AG04449 (cell line): ENCODE measurements around the gene YIF1A.

Experiments
- CTCF ChIA-PET: fragments of 350-600 bp; formaldehyde crosslinking; extraction: SDS; loops from one replicate; lab custom pipeline; 2021; ENCODE audit warnings: antibody characterized with exemption; lab: Yijun Ruan, JAX
- POLR2A ChIA-PET: fragments of 400-600, 350-600 bp; formaldehyde crosslinking; extraction: SDS; loops from one replicate; lab custom pipeline; 2020; ENCODE audit warnings: antibody characterized with exemption, inconsistent platforms; lab: Yijun Ruan, JAX
- DNase-seq: peaks from one replicate; pipeline ENCODE4 v3.0.0-alpha.2; 2010; ENCODE audit warnings: low read depth, low spot score
- H3K4me3 ChIP-seq: 2 replicates; pipeline ENCODE4 v1.5.1; 2011; ENCODE audit warnings: low read depth, mild to moderate bottlenecking, control low read depth, low read length
- TF ChIP-seq, protein P1 (sequence below): IDR thresholded peaks from one replicate; pipeline ENCODE4 v1.5.1; 2011; ENCODE audit warnings: mild to moderate bottlenecking, moderate library complexity, low read length, control low read depth, inconsistent platforms; ENCODE audit not compliant: insufficient read depth; ENCODE audit errors: missing control alignments

The YIF1A gene

DNA sequence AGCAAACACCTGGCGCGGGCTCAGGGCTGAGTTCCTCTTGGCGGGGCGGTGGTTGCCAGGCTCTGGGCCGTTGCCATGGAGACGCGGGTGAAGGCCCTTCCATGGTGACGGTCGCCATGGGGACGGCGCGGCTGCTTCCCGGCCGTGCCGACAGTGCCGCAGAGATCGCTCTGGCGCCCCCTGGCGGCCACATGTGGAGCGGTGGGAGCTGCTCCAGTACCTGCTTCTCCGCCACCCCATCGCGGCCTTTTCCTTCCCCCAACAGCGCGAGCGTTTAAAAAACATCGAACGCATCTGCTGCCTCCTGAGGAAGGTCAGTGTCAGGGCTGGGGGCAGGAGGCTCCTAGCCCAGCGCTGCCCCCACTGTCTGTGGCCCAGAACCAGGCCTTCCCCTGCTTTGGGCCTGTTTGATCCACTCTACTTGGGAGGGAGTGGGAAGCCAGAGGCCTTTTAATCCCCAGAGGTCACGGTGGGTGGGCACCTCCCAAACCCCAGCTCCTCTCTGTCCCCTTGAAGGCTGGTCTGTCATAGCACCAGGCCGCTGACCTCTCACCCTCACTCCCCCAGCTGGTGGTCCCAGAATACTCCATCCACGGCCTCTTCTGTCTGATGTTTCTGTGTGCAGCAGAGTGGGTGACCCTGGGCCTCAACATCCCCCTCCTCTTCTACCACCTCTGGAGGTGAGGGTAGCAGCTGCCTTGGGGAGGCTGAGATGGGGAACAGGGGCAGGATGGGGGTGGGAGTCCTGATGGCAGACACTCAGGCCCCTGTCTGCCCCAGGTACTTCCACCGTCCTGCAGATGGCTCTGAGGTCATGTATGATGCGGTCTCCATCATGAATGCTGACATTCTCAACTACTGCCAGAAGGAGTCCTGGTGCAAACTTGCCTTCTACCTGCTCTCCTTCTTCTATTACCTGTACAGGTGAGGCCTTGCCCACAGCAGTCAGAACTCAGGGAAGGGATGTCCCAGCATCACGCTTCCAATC lies 6.2 kb downstream of the YIF1A start:
- ChIA-PET POLR2A (interaction anchor here (0.6 to 1.5 kb wide), 4 partner anchors 30 to 593 kb away, joined by 3 to 6 read pairs (median 3); partner anchors contain the start of gene RIN1), CTCF (interaction anchor here (0.6 to 10.6 kb wide), 29 partner anchors 11 to 571 kb away, joined by 3 to 144 read pairs (median 5); partner anchors contain the start of genes BRMS1, CD248, RAB1B and SLC29A2)
- TF ChIP-seq, protein P1, sequence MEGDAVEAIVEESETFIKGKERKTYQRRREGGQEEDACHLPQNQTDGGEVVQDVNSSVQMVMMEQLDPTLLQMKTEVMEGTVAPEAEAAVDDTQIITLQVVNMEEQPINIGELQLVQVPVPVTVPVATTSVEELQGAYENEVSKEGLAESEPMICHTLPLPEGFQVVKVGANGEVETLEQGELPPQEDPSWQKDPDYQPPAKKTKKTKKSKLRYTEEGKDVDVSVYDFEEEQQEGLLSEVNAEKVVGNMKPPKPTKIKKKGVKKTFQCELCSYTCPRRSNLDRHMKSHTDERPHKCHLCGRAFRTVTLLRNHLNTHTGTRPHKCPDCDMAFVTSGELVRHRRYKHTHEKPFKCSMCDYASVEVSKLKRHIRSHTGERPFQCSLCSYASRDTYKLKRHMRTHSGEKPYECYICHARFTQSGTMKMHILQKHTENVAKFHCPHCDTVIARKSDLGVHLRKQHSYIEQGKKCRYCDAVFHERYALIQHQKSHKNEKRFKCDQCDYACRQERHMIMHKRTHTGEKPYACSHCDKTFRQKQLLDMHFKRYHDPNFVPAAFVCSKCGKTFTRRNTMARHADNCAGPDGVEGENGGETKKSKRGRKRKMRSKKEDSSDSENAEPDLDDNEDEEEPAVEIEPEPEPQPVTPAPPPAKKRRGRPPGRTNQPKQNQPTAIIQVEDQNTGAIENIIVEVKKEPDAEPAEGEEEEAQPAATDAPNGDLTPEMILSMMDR = peak; percentile 98
- peak; percentile 42 for DNase-seq
- H3K4me3 ChIP-seq = no peak overlapping the region

DNA sequence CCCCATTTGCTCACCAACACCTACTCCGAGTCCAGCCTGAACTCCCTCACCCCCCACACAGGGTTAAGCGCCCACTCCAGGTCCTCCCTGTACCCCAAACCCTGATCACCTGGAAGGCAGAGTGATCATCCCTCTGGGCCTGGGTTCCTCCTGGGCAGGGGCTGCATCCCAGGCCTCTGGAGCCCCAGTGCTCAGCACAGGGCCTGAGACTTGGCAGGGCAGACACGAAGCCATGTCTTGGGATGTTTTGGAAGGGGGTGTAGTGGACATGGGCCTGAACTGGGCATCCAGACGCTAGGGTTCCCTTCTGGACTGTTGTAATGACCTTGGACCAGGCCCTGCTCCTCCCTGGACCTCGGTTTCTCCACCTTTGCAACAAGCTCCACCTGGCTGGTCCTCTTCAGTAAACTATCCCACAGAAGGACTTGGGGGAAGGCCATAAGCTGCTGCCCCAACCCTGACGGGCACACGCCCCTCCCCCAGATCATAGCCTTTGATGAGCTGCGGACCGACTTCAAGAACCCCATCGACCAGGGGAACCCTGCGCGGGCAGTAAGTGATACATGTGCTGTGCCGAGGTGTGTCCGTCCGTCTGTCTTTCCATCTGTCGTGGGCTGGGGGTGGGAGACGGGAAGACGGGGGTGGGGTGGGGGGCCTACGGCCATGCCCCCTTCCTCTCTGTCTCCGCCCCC lies 7.0 kb downstream of the YIF1A start:
- POLR2A ChIA-PET = interaction anchor here (0.6 to 2.7 kb wide), 5 partner anchors 7 to 592 kb away, joined by 3 to 15 read pairs (median 3); partner anchors contain the start of genes RIN1 and YIF1A
- DNase-seq = no peak
- TF ChIP-seq, protein P1 = no peak
- CTCF ChIA-PET = interaction anchor here (0.7 to 10.6 kb wide), 22 partner anchors 12 to 216 kb away, joined by 3 to 144 read pairs (median 5); partner anchors contain the start of genes BRMS1, CD248, RAB1B and SLC29A2
- no peak overlapping the region for H3K4me3 ChIP-seq

DNA sequence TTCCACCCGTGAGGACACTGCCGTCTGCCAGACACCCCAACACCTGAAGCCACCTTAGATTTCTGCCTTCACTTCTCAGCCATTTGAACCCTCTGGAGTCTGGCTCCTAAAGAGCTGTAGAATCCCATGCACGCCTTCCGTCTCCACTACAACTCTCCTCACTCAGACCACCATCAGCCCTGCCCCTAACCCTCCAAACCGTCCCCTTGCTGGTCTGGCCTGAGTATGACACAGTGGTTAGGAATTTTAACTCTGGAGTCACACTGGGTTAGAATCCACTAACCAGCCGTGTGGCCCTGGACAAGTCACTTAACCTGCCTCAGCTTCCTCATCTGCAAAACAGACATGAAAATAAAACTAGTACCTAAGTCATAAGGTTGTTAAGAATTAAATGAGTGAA lies 7.9 kb downstream of the YIF1A start:
- no peak for DNase-seq
- POLR2A ChIA-PET = interaction anchor here (1.2 to 2.7 kb wide), 2 partner anchors 8 to 10 kb away, joined by 5 to 15 read pairs; partner anchors contain the start of gene YIF1A

DNA sequence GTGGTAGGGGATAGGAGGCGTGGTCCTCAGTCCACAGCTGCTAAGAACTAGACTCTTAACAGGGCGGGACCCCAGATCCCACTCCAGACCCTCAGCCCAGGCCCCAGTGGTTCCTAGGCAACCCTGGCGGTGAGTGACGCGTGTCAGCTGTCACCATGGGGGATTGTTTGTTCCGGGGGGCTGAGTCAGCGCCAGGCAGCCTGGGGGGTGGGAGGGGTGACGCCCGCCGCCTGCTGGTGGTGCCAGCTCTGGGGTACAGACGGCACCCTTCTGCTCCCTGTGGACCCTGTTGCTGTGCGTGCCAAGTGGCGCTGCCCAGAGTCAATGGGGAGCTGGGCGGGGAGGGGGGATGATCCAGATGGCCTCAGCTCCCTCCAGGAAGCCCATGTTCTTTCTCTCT lies 8.5 kb downstream of the YIF1A start:
- no peak overlapping the region for H3K4me3 ChIP-seq
- CTCF ChIA-PET = interaction anchor here (0.7 to 8.5 kb wide), 9 partner anchors 8 to 109 kb away, joined by 3 to 144 read pairs (median 3); partner anchors contain the start of genes RAB1B and YIF1A
- POLR2A ChIA-PET = interaction anchor here (0.8 to 2.7 kb wide), 3 partner anchors 9 to 12 kb away, joined by 3 to 15 read pairs (median 5); partner anchors contain the start of gene YIF1A
- TF ChIP-seq, protein P1 = no peak
- no peak for DNase-seq

More for the DNA sequence above, 7.9 kb downstream of the YIF1A start:
- H3K4me3 ChIP-seq = no peak overlapping the region
- CTCF ChIA-PET = interaction anchor here (1.2 to 8.5 kb wide), 10 partner anchors 8 to 77 kb away, joined by 3 to 144 read pairs (median 4); partner anchors contain the start of genes RAB1B and YIF1A
- TF ChIP-seq, protein P1 = no peak

DNA sequence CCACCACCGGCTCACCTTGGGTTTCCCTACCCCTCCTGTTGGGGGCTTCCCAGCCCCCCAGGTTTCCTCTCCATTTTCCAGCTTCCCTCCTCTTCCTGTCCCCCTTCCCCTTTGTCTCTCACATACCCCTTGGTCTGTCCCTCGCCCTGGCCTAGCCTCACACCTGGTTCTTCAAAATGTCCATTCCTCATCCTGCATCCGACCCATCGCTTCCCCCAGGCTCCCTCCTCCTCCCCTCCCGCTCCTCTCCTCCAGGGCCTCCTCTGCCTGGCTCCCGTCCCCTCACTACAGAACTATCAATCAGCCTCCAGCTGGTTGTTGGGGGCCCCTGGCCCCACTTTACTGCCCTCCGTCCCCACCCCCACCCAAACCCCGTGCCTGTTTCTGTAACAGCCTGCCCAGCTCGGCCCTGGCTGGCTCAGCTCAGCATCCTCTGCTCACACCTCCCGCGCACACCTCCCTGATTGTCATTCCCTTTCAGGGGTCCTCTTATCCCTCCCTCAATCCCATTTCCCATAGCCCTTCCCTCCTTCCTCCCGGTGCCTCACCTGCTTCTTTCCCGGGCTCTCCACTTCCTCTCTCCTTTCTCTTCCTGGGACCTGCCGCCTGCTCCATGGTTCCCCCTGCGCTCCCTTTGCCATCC lies 9.7 kb downstream of the YIF1A start:
- POLR2A ChIA-PET = interaction anchor here (0.7 to 2.7 kb wide), 2 partner anchors 10 to 39 kb away, joined by 4 to 15 read pairs; partner anchors contain the start of gene YIF1A
- CTCF ChIA-PET = interaction anchor here (0.8 to 8.5 kb wide), 6 partner anchors 9 to 110 kb away, joined by 3 to 144 read pairs (median 5); partner anchors contain the start of genes RAB1B and YIF1A
- TF ChIP-seq, protein P1 = no peak
- DNase-seq = no peak
- no peak overlapping the region for H3K4me3 ChIP-seq
